ENCODE measurements around the gene AFAP1L1.

DNA sequence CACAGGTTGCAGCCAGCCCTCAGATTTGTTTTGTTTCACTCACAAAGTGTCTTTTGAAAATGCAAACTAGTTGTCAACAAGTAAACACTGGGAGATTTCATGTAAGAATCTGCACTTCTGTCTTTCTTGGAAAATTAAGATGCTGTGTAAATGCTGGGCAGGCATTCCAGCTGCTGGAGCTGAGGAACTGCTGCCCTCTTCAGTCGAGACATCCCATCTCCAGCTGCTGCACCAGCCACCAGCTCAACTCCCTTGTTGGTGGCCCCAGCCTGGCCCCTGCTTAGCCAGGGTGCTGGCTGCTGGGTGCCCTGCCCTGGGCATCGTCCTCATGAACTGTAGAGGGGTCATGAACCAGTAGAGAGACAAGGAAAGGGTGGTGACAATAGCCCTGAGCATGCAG is 33.1 kb upstream of the AFAP1L1 start:
- TF ChIP-seq POLR2AphosphoS5 (IDR thresholded peaks at IDR 0.05; ENCODE audit: low read length) = no peak
- TF ChIP-seq, protein P1, sequence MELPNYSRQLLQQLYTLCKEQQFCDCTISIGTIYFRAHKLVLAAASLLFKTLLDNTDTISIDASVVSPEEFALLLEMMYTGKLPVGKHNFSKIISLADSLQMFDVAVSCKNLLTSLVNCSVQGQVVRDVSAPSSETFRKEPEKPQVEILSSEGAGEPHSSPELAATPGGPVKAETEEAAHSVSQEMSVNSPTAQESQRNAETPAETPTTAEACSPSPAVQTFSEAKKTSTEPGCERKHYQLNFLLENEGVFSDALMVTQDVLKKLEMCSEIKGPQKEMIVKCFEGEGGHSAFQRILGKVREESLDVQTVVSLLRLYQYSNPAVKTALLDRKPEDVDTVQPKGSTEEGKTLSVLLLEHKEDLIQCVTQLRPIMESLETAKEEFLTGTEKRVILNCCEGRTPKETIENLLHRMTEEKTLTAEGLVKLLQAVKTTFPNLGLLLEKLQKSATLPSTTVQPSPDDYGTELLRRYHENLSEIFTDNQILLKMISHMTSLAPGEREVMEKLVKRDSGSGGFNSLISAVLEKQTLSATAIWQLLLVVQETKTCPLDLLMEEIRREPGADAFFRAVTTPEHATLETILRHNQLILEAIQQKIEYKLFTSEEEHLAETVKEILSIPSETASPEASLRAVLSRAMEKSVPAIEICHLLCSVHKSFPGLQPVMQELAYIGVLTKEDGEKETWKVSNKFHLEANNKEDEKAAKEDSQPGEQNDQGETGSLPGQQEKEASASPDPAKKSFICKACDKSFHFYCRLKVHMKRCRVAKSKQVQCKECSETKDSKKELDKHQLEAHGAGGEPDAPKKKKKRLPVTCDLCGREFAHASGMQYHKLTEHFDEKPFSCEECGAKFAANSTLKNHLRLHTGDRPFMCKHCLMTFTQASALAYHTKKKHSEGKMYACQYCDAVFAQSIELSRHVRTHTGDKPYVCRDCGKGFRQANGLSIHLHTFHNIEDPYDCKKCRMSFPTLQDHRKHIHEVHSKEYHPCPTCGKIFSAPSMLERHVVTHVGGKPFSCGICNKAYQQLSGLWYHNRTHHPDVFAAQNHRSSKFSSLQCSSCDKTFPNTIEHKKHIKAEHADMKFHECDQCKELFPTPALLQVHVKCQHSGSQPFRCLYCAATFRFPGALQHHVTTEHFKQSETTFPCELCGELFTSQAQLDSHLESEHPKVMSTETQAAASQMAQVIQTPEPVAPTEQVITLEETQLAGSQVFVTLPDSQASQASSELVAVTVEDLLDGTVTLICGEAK (IDR thresholded peaks at IDR 0.05; ENCODE audit: borderline replicate concordance) = no peak
- TF ChIP-seq, protein P2, sequence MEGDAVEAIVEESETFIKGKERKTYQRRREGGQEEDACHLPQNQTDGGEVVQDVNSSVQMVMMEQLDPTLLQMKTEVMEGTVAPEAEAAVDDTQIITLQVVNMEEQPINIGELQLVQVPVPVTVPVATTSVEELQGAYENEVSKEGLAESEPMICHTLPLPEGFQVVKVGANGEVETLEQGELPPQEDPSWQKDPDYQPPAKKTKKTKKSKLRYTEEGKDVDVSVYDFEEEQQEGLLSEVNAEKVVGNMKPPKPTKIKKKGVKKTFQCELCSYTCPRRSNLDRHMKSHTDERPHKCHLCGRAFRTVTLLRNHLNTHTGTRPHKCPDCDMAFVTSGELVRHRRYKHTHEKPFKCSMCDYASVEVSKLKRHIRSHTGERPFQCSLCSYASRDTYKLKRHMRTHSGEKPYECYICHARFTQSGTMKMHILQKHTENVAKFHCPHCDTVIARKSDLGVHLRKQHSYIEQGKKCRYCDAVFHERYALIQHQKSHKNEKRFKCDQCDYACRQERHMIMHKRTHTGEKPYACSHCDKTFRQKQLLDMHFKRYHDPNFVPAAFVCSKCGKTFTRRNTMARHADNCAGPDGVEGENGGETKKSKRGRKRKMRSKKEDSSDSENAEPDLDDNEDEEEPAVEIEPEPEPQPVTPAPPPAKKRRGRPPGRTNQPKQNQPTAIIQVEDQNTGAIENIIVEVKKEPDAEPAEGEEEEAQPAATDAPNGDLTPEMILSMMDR (IDR thresholded peaks at IDR 0.05 in 2 of 3, conservative IDR thresholded peaks at IDR 0.05 in 1 of 3; ENCODE audit: control insufficient read depth in 2 of 3, extremely low read depth in 1 of 3, insufficient read depth in 1 of 3, low read depth in 3 of 3, low read length in 3 of 3) = no peak
- TF ChIP-seq MYC (IDR thresholded peaks at IDR 0.05; ENCODE audit: insufficient read depth, insufficient read length, insufficient replicate concordance, low read length, severe bottlenecking) = no peak
- no peak for TF ChIP-seq POLR2A (IDR thresholded peaks at IDR 0.05; ENCODE audit: low read depth, low read length)
- no peak for TF ChIP-seq RCOR1 (conservative IDR thresholded peaks at IDR 0.05; ENCODE audit: low read depth, low read length)
- no peak for TF ChIP-seq SREBF2 (IDR thresholded peaks at IDR 0.05; ENCODE audit: low read length)

Measured in GM12878 (cell line).